Activated CD8-positive, alpha-beta T cell treated with anti-CD3 and anti-CD28 coated beads, Interleukin-2, amount 10 ng/mL, durations not matched to agents 7 days and 5 days (primary cell): ENCODE data around the gene SCN3B. TPM values are rescaled to one million over a fixed set of nuclear protein-coding genes. Genes with fewer than 3 reads are reported as not detected.

Experiments
- ATAC-seq: fragments of 150-1000 bp; cut with Tn5 transposase; one replicate; pipeline ENCODE4 v1.10.0; 2021; ENCODE audit warnings: moderate library complexity
- CTCF ChIA-PET: fragments of 350-600 bp; sonication (Branson Sonifier 250); formaldehyde crosslinking; loops from one replicate; lab custom pipeline; 2021; ENCODE audit warnings: antibody characterized with exemption; lab: Charles Lee
- POLR2A ChIA-PET: fragments of 350-600 bp; sonication (Branson Sonifier 250); formaldehyde crosslinking; loops from one replicate; lab custom pipeline; 2021; ENCODE audit warnings: antibody characterized with exemption; lab: Charles Lee
- DNase-seq: peaks from one replicate; pipeline ENCODE4 v3.0.0-alpha.2; 2020
- H3K27ac Mint-ChIP-seq: one replicate; pipeline ENCODE4 v1.8.0; 2021; ENCODE audit warnings: mild to moderate bottlenecking, mixed read lengths
- H3K27me3 Mint-ChIP-seq: one replicate; pipeline ENCODE4 v1.8.0; 2021; ENCODE audit warnings: low read depth, mixed read lengths
- H3K36me3 Mint-ChIP-seq: one replicate; pipeline ENCODE4 v1.8.0; 2021; ENCODE audit warnings: low read depth, mixed read lengths
- H3K4me1 Mint-ChIP-seq: one replicate; pipeline ENCODE4 v1.8.0; 2021; ENCODE audit warnings: low read depth, mixed read lengths
- H3K4me3 Mint-ChIP-seq: one replicate; pipeline ENCODE4 v1.8.0; 2021; ENCODE audit warnings: mild to moderate bottlenecking, mixed read lengths
- H3K9me3 Mint-ChIP-seq: one replicate; pipeline ENCODE4 v1.8.0; 2022; ENCODE audit warnings: mixed read lengths; ENCODE audit not compliant: insufficient read depth
- total RNA-seq, 2 experiments: library from RNA; stranded (reverse); gene quantifications; one replicate each; pipeline ENCODE4 v1.2.3, GENCODE V29; 2021

The SCN3B gene
- total RNA-seq, 2 experiments from 2014 or later, result not detected

- DNase-seq, result no peak
- H3K4me1 Mint-ChIP-seq, result no peaks in the 10 kb centered on the region
- H3K36me3 Mint-ChIP-seq, result peaks cover 16% of the 10 kb centered on the region
- no peak for ATAC-seq
- POLR2A ChIA-PET, result no interaction called here
- H3K4me3 Mint-ChIP-seq, result no peak overlapping the region
- CTCF ChIA-PET, result no interaction called here
- H3K27me3 Mint-ChIP-seq, result no peaks in the 10 kb centered on the region
- no peak overlapping the region for H3K27ac Mint-ChIP-seq
- no peaks in the 10 kb centered on the region for H3K9me3 Mint-ChIP-seq
These were observed 59.5 kb downstream of the SCN3B start for GRCh38 chr11:123594921-123595320.

GRCh38 chr11:123594188-123594901 lies 60.1 kb downstream of the SCN3B start:
- H3K4me3 Mint-ChIP-seq, result no peak overlapping the region
- ChIA-PET CTCF (no interaction called here), POLR2A (no interaction called here)
- H3K27me3 Mint-ChIP-seq, result no peaks in the 10 kb centered on the region
- no peak for ATAC-seq
- no peak for DNase-seq
- no peaks in the 10 kb centered on the region for H3K4me1 Mint-ChIP-seq
- no peak overlapping the region for H3K27ac Mint-ChIP-seq
- H3K36me3 Mint-ChIP-seq, result peaks cover 16% of the 10 kb centered on the region
- H3K9me3 Mint-ChIP-seq, result no peaks in the 10 kb centered on the region

- no peaks in the 10 kb centered on the region for H3K27me3 Mint-ChIP-seq
- POLR2A ChIA-PET, result no interaction called here
These were observed 60.9 kb downstream of the SCN3B start for GRCh38 chr11:123593570-123593969.

GRCh38 chr11:123590296-123590912 lies 64.0 kb downstream of the SCN3B start:
- Mint-ChIP-seq H3K4me1 (no peaks in the 10 kb centered on the region), H3K9me3 (no peaks in the 10 kb centered on the region), H3K27me3 (no peaks in the 10 kb centered on the region), H3K4me3 (no peak overlapping the region), H3K36me3 (peaks cover 7% of the 10 kb centered on the region), H3K27ac (no peak overlapping the region)
- ATAC-seq (no peak), DNase-seq (no peak)
- POLR2A ChIA-PET, result no interaction called here
- CTCF ChIA-PET, result interaction anchor here (1.4 kb wide), 1 partner anchor 121 kb away, joined by 3 read pairs; no protein-coding TSS in a partner anchor

More at GRCh38 chr11:123593570-123593969, 60.9 kb downstream of the SCN3B start:
- Mint-ChIP-seq H3K27ac (no peak overlapping the region), H3K4me3 (no peak overlapping the region), H3K36me3 (peaks cover 9% of the 10 kb centered on the region), H3K4me1 (no peaks in the 10 kb centered on the region), H3K9me3 (no peaks in the 10 kb centered on the region)
- DNase-seq (no peak), ATAC-seq (peak; percentile 15)
- CTCF ChIA-PET, result no interaction called here

- DNase-seq (no peak), ATAC-seq (no peak)
- ChIA-PET POLR2A (no interaction called here), CTCF (no interaction called here)
- Mint-ChIP-seq H3K4me1 (no peaks in the 10 kb centered on the region), H3K9me3 (no peaks in the 10 kb centered on the region), H3K27ac (no peak overlapping the region), H3K4me3 (no peak overlapping the region), H3K36me3 (peaks cover 2% of the 10 kb centered on the region), H3K27me3 (no peaks in the 10 kb centered on the region)
These were observed 65.6 kb downstream of the SCN3B start for GRCh38 chr11:123588864-123589262.

GRCh38 chr11:123588117-123588863 lies 66.1 kb downstream of the SCN3B start:
- ATAC-seq (no peak), DNase-seq (no peak)
- CTCF ChIA-PET, result no interaction called here
- POLR2A ChIA-PET, result interaction anchor here (0.6 kb wide), 1 partner anchor 287 kb away, joined by 3 read pairs; no protein-coding TSS in a partner anchor
- no peaks in the 10 kb centered on the region for H3K27me3 Mint-ChIP-seq
- no peaks in the 10 kb centered on the region for H3K4me1 Mint-ChIP-seq
- H3K9me3 Mint-ChIP-seq, result no peaks in the 10 kb centered on the region
- H3K4me3 Mint-ChIP-seq, result no peak overlapping the region
- H3K27ac Mint-ChIP-seq, result no peak overlapping the region
- peaks cover 2% of the 10 kb centered on the region for H3K36me3 Mint-ChIP-seq

- DNase-seq (no peak), ATAC-seq (no peak)
- Mint-ChIP-seq H3K27me3 (no peaks in the 10 kb centered on the region), H3K4me3 (no peak overlapping the region), H3K36me3 (peaks cover 2% of the 10 kb centered on the region), H3K4me1 (no peaks in the 10 kb centered on the region), H3K27ac (no peak overlapping the region), H3K9me3 (no peaks in the 10 kb centered on the region)
- POLR2A ChIA-PET, result no interaction called here
- CTCF ChIA-PET, result no interaction called here
These were observed 66.9 kb downstream of the SCN3B start for GRCh38 chr11:123587559-123587958.

GRCh38 chr11:123587044-123587443 lies 67.4 kb downstream of the SCN3B start:
- ChIA-PET POLR2A (no interaction called here), CTCF (interaction anchor here (1.3 kb wide), 1 partner anchor 120 kb away, joined by 4 read pairs; no protein-coding TSS in a partner anchor)
- Mint-ChIP-seq H3K36me3 (peaks cover 2% of the 10 kb centered on the region), H3K27me3 (no peaks in the 10 kb centered on the region), H3K4me3 (no peak overlapping the region), H3K4me1 (no peaks in the 10 kb centered on the region), H3K27ac (no peak overlapping the region), H3K9me3 (no peaks in the 10 kb centered on the region)
- ATAC-seq (no peak), DNase-seq (no peak)

- no peaks in the 10 kb centered on the region for H3K9me3 Mint-ChIP-seq
- DNase-seq (no peak), ATAC-seq (no peak)
- CTCF ChIA-PET, result interaction anchor here (1.3 to 1.5 kb wide), 2 partner anchors 10 to 120 kb away, joined by 4 to 8 read pairs; no protein-coding TSS in a partner anchor
- H3K36me3 Mint-ChIP-seq, result peaks cover 2% of the 10 kb centered on the region
- no peak overlapping the region for H3K4me3 Mint-ChIP-seq
- H3K4me1 Mint-ChIP-seq, result no peaks in the 10 kb centered on the region
- H3K27ac Mint-ChIP-seq, result peak overlapping the region; percentile 66
- H3K27me3 Mint-ChIP-seq, result no peaks in the 10 kb centered on the region
- POLR2A ChIA-PET, result no interaction called here
These were observed 67.9 kb downstream of the SCN3B start for GRCh38 chr11:123586568-123586967.

- no peaks in the 10 kb centered on the region for H3K36me3 Mint-ChIP-seq
- ChIA-PET POLR2A (no interaction called here), CTCF (interaction anchor here (0.8 to 1.5 kb wide), 3 partner anchors 9 to 121 kb away, joined by 3 to 8 read pairs (median 4); no protein-coding TSS in a partner anchor)
- no peaks in the 10 kb centered on the region for H3K9me3 Mint-ChIP-seq
- no peak overlapping the region for H3K27ac Mint-ChIP-seq
- no peaks in the 10 kb centered on the region for H3K27me3 Mint-ChIP-seq
- no peaks in the 10 kb centered on the region for H3K4me1 Mint-ChIP-seq
- DNase-seq, result no peak
- H3K4me3 Mint-ChIP-seq, result no peak overlapping the region
- ATAC-seq, result no peak
These were observed 68.7 kb downstream of the SCN3B start for GRCh38 chr11:123585706-123586105.

- no peaks in the 10 kb centered on the region for H3K9me3 Mint-ChIP-seq
- no peaks in the 10 kb centered on the region for H3K27me3 Mint-ChIP-seq
- ChIA-PET CTCF (interaction anchor here (0.8 to 1.5 kb wide), 3 partner anchors 9 to 178 kb away, joined by 3 to 8 read pairs (median 3); no protein-coding TSS in a partner anchor), POLR2A (no interaction called here)
- no peaks in the 10 kb centered on the region for H3K36me3 Mint-ChIP-seq
- peaks cover 4% of the 10 kb centered on the region for H3K4me1 Mint-ChIP-seq
- H3K4me3 Mint-ChIP-seq, result no peak overlapping the region
- peak overlapping the region; percentile 54 for H3K27ac Mint-ChIP-seq
- no peak for ATAC-seq
- no peak for DNase-seq
These were observed 69.2 kb downstream of the SCN3B start for GRCh38 chr11:123585206-123585605.
